Measurements from ENCODE around the gene ADGRG4.
A peak's percentile ranks its signal among the peaks of the same experiment; 100 is the strongest.

Gene ADGRG4

GRCh38 chrX:136339702-136340101 lies 38.9 kb downstream of the ADGRG4 start:
- no peak for TF ChIP-seq CTCF (IDR thresholded peaks at IDR 0.05; ENCODE audit: insufficient read depth, low read depth, low read length, missing control alignments)
- no peak for DNase-seq (ENCODE audit: low read depth)
- H3K4me3 ChIP-seq (ENCODE audit: low read depth, low read length), result no peak overlapping the region

GRCh38 chrX:136344320-136344719 lies 43.6 kb downstream of the ADGRG4 start:
- TF ChIP-seq CTCF (IDR thresholded peaks at IDR 0.05; ENCODE audit: insufficient read depth, low read depth, low read length, missing control alignments), result no peak
- no peak for DNase-seq (ENCODE audit: low read depth)

GRCh38 chrX:136346506-136346905 lies 45.7 kb downstream of the ADGRG4 start:
- no peak for DNase-seq (ENCODE audit: low read depth)
- H3K4me3 ChIP-seq (ENCODE audit: low read depth, low read length), result no peak overlapping the region
- no peak for TF ChIP-seq CTCF (IDR thresholded peaks at IDR 0.05; ENCODE audit: insufficient read depth, low read depth, low read length, missing control alignments)

More at GRCh38 chrX:136344320-136344719, 43.6 kb downstream of the ADGRG4 start:
- H3K4me3 ChIP-seq (ENCODE audit: low read depth, low read length), result no peak overlapping the region

DNA sequence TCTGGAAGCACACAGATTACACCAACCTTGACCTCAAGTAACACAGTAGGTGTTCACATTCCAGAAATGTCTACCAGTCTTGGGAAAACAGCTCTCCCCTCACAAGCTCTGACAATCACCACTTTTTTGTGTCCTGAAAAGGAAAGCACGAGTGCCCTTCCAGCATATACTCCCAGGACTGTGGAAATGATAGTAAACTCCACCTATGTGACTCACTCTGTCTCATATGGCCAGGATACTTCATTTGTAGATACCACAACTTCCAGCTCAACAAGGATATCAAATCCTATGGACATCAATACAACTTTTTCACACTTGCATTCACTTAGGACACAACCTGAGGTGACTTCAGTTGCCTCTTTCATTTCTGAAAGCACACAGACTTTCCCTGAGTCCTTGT lies 46.9 kb downstream of the ADGRG4 start:
- DNase-seq (ENCODE audit: low read depth), result no peak
- TF ChIP-seq CTCF (IDR thresholded peaks at IDR 0.05; ENCODE audit: insufficient read depth, low read depth, low read length, missing control alignments), result no peak
- H3K4me3 ChIP-seq (ENCODE audit: low read depth, low read length), result no peak overlapping the region

DNA sequence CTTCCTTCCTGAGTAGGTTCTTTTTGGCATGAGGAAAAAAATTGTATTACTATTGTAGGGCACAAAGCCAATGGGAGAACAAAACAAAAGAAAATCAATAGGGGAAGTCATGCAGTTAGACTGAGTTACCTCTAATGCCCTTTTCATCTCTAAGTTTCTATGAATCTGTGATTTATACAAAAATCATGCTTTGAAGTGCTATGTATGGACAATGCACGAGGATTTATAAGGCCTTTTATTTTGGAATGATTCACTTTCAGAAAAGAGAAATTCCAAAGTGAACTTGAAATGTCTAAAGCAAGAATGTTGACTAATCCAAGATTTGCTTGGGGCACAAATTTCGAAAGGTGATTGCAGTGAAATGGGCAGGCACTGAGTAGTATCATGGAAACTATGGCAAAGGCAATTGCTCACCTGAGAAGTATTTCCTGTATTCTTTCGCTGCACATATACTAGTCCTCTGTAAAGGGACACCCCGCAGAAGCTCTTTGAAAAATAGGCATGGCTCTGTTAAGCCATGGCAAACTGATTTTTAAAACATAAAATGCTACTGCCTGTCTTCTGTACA lies 52.8 kb downstream of the ADGRG4 start:
- no peak overlapping the region for H3K4me3 ChIP-seq (ENCODE audit: low read depth, low read length)
- no peak for TF ChIP-seq CTCF (IDR thresholded peaks at IDR 0.05; ENCODE audit: insufficient read depth, low read depth, low read length, missing control alignments)
- no peak for DNase-seq (ENCODE audit: low read depth)

- peak; percentile 1 for DNase-seq (ENCODE audit: low read depth)
- no peak for TF ChIP-seq CTCF (IDR thresholded peaks at IDR 0.05; ENCODE audit: insufficient read depth, low read depth, low read length, missing control alignments)
- H3K4me3 ChIP-seq (ENCODE audit: low read depth, low read length), result no peak overlapping the region
Measured at GRCh38 chrX:136354201-136354600, 53.4 kb downstream of the ADGRG4 start.

DNA sequence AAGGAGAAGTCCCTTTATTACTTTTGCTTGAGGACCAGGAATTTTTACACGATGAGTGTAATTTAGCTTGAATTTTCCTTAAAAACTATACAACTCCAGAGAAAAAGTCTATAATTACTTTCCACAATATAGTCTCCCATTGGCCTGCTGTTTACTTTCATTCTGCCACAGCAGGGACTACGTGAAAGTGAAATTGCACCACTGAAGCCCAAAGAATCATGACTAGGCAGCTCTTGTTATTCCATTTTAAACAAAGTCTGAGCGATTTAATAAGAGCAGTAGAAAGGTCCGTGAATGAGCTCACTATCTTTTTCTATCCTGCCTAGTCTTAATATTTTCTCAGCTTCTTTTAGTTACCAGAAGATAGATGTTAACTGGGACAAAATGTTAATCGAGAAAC lies 68.6 kb downstream of the ADGRG4 start:
- TF ChIP-seq CTCF (IDR thresholded peaks at IDR 0.05; ENCODE audit: insufficient read depth, low read depth, low read length, missing control alignments), result no peak
- peak; percentile 9 for DNase-seq (ENCODE audit: low read depth)
- no peak overlapping the region for H3K4me3 ChIP-seq (ENCODE audit: low read depth, low read length)
